OCI-LY7 (cell line): ENCODE measurements around the gene JPH3. TPM values are rescaled to one million over a fixed set of nuclear protein-coding genes. Genes with fewer than 3 reads are reported as not detected.

Experiments used
- BruUV-seq: library from RNA; stranded (reverse); fragments of 400-500 nt; replicated peaks from 2 replicates; lab custom pipeline; 2021; lab: Mats Ljungman, UMichigan
- CTCF ChIA-PET: fragments of 300-600 bp; sonication (Branson Sonifier 250); formaldehyde crosslinking; loops from one replicate; lab custom pipeline; 2022; ENCODE audit warnings: antibody characterized with exemption; ENCODE audit not compliant: unreplicated experiment; lab: Charles Lee
- POLR2A ChIA-PET: fragments of 300-600 bp; sonication (Branson Sonifier 250); formaldehyde crosslinking; loops from one replicate; lab custom pipeline; 2022; ENCODE audit warnings: antibody characterized with exemption; lab: Charles Lee
- DNase-seq: peaks from one replicate; pipeline ENCODE4 v3.0.0-alpha.2; 2015; ENCODE audit warnings: low spot score
- H2AFZ ChIP-seq: fragments of 200-600 bp; sonication (generic), shearing (Covaris generic); 2 replicates; pipeline ENCODE4 v1.6.1; 2014; ENCODE audit warnings: mild to moderate bottlenecking, antibody characterized with exemption, low read length, moderate library complexity
- H3K27ac ChIP-seq: fragments of 200-600 bp; sonication (generic); 2 replicates; pipeline ENCODE4 v1.5.1; 2014; ENCODE audit warnings: mixed run types, low read depth, mild to moderate bottlenecking, moderate library complexity, low read length, inconsistent platforms; ENCODE audit not compliant: poor library complexity, severe bottlenecking
- H3K36me3 ChIP-seq: fragments of 200-600 bp; sonication (generic); 2 replicates; pipeline ENCODE4 v1.6.1; 2014; ENCODE audit warnings: mild to moderate bottlenecking, antibody characterized with exemption, low read length, moderate library complexity, mixed read lengths; ENCODE audit not compliant: insufficient read depth
- H3K4me1 ChIP-seq: fragments of 200-600 bp; sonication (generic); 2 replicates; pipeline ENCODE4 v1.5.1; 2014; ENCODE audit warnings: mild to moderate bottlenecking, low read length; ENCODE audit not compliant: insufficient read depth, poor library complexity, severe bottlenecking
- H3K4me2 ChIP-seq: fragments of 200-600 bp; sonication (generic); 2 replicates; pipeline ENCODE4 v1.6.1; 2014; ENCODE audit warnings: mild to moderate bottlenecking, low read length
- H3K4me3 ChIP-seq: fragments of 200-600 bp; sonication (generic); 2 replicates; pipeline ENCODE4 v1.5.1; 2014; ENCODE audit warnings: mild to moderate bottlenecking, low read depth, low read length; ENCODE audit not compliant: poor library complexity, severe bottlenecking
- H3K79me2 ChIP-seq: fragments of 200-600 bp; sonication (generic); 2 replicates; pipeline ENCODE4 v1.6.1; 2016; ENCODE audit warnings: low read depth, mild to moderate bottlenecking, low read length, moderate library complexity, mixed read lengths; ENCODE audit not compliant: insufficient read depth
- H3K9me2 ChIP-seq: fragments of 200-600 bp; sonication (generic); 2 replicates; pipeline ENCODE4 v1.6.1; 2016; ENCODE audit warnings: mild to moderate bottlenecking, low read length, mixed read lengths; ENCODE audit not compliant: insufficient read depth
- H3K9me3 ChIP-seq: fragments of 200-600 bp; sonication (generic); 2 replicates; pipeline ENCODE4 v1.6.1; 2014; ENCODE audit warnings: mild to moderate bottlenecking, mixed run types, low read length, mixed read lengths
- H4K20me1 ChIP-seq: fragments of 200-600 bp; sonication (generic); 2 replicates; pipeline ENCODE4 v1.6.1; 2014; ENCODE audit warnings: mild to moderate bottlenecking, antibody characterized with exemption, low read length, moderate library complexity, mixed read lengths; ENCODE audit not compliant: insufficient read depth
- CTCF ChIP-seq: fragments of 200-600 bp; sonication (generic); conservative IDR thresholded peaks from 2 replicates; pipeline ENCODE4 v1.5.1; 2014; ENCODE audit warnings: mild to moderate bottlenecking, antibody characterized with exemption, low read length, moderate library complexity, mixed read lengths
- EZH2phosphoT487 ChIP-seq: fragments of 200-600 bp; sonication (generic); IDR thresholded peaks from 2 replicates; pipeline ENCODE4 v1.6.1; 2018; ENCODE audit warnings: low read depth, borderline replicate concordance, mild to moderate bottlenecking, mixed run types, antibody characterized with exemption, low read length, moderate library complexity, mixed read lengths
- intact Hi-C: fragments of 100-400 bp; cut with micrococcal nuclease; formaldehyde crosslinking; loops from one replicate; pipeline ENCODE4 v1.10.0; 2022; ENCODE audit not compliant: unreplicated experiment
- total RNA-seq, 2 experiments: library from RNA; depleted of rRNA in 1 of 2; stranded (reverse); fragments of >200 nt in 1 of 2; shearing (Covaris generic) in 1 of 2; gene quantifications; 2 replicates each; pipeline ENCODE4 v1.2.3, GENCODE V29; 2014 to 2022

JPH3 gene
- total RNA-seq, 2 experiments from 2014 or later = not detected

GRCh38 chr16:87710887-87711286 is 108.6 kb downstream of the JPH3 start:
- POLR2A ChIA-PET = no interaction called here
- CTCF ChIA-PET = interaction anchor here (0.6 kb wide), 1 partner anchor 19 kb away, joined by 3 read pairs; no protein-coding TSS in a partner anchor

GRCh38 chr16:87712184-87712762 is 110.0 kb downstream of the JPH3 start:
- peak overlapping the region; percentile 89 for H3K27ac ChIP-seq
- DNase-seq = no peak
- H3K36me3 ChIP-seq = peaks cover 92% of the 10 kb centered on the region
- peaks cover 33% of the 10 kb centered on the region for H3K4me1 ChIP-seq
- ChIA-PET CTCF (no interaction called here), POLR2A (interaction anchor here (0.9 to 1.0 kb wide), 2 partner anchors 13 to 17 kb away, joined by 3 to 4 read pairs; no protein-coding TSS in a partner anchor)
- H3K4me3 ChIP-seq = no peak overlapping the region
- H3K4me2 ChIP-seq = peak overlapping the region; percentile 55
- H3K9me3 ChIP-seq = no peaks in the 10 kb centered on the region
- peaks cover 7% of the 10 kb centered on the region; the same call in 1 of the 2 replicates for H3K79me2 ChIP-seq
- H3K9me2 ChIP-seq = no peaks in the 10 kb centered on the region
- no peak overlapping the region for H2AFZ ChIP-seq
- no TSS peak for BruUV-seq
- H4K20me1 ChIP-seq = no peaks in the 10 kb centered on the region
- TF ChIP-seq EZH2phosphoT487 (no peak), CTCF (no peak)
- intact Hi-C loops = no loop called here

More at GRCh38 chr16:87710887-87711286, 108.6 kb downstream of the JPH3 start:
- TF ChIP-seq EZH2phosphoT487 = no peak
- no peak for TF ChIP-seq CTCF
- H3K9me3 ChIP-seq = no peaks in the 10 kb centered on the region
- peaks cover 31% of the 10 kb centered on the region for H3K4me1 ChIP-seq
- no peak for DNase-seq
- H4K20me1 ChIP-seq = no peaks in the 10 kb centered on the region
- no peaks in the 10 kb centered on the region for H3K9me2 ChIP-seq
- no peak overlapping the region for H3K27ac ChIP-seq
- H2AFZ ChIP-seq = no peak overlapping the region
- peaks cover 92% of the 10 kb centered on the region for H3K36me3 ChIP-seq
- no peak overlapping the region for H3K4me2 ChIP-seq
- BruUV-seq = no TSS peak
- no peak overlapping the region for H3K4me3 ChIP-seq
- peaks cover 7% of the 10 kb centered on the region; the same call in 1 of the 2 replicates for H3K79me2 ChIP-seq
- intact Hi-C loops = no loop called here
